GM20431 (cell line): ENCODE data around the gene RIPPLY3.
"Not testable (repeated sequence)": the region's sequence is repeated elsewhere in the genome, so short reads cannot be mapped to it uniquely, and the experiment has no call there.

Experiments
- in situ Hi-C: fragments of 300-500 bp; cut with MseI, MboI; formaldehyde crosslinking; loops from one replicate; pipeline ENCODE4 v1.15.0; 2020; ENCODE audit warnings: low sequenced_read_pairs; ENCODE audit not compliant: unreplicated experiment

Gene RIPPLY3

DNA sequence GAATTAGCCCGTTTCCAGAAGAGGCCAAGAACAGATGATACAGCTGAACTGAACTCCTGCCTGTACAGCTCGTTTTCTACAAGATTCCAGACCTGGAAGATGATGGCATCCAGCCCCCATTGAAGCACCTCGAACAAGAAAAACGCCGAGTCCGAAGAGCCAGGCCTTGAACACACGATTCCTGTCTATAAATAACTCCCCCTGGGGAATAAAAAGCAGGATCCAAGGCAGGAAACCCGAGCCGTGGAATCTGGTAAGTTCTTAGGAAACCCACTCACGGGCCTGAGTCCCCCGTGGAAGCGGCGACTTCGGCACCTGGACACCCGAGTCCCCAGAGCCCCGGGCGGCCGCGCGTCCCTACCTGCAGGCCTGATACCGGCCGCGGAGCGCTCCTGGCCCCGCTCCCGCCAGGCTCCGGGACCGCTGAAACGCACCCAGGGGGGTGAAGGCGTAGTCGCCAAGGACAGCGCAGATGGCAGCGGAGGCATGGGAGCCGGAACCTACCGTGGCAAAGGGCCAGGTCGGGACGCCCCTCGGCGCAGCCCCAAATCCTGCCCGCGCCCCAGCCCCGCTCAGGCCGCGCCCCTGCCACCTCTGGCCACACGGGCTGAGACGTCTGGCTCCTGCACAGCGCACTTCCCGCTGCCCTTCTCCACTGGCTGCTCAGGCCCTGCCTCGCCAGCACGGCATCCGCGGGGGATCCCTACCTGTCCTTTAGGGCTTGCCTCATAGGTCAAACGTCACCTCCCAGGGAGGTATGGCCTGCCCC, 26.0 kb upstream of the RIPPLY3 start:
- in situ Hi-C loops, result no loop called here

DNA sequence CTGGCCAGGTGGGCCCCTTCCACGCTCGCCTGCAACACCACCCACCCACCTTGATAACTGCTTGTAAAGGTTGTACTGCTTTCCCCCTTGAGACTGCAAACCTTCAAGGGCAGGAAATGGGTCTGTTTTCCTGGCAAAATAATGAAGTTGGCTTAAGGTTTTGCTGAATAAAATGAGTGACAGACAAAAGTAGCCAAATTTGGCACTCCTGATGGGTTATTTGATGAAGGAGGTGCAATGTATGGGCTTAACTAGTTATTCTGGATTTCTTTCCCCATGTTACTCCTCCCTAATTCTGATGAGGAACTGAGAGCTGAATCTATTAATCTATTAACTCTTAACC, 25.5 kb upstream of the RIPPLY3 start:
- in situ Hi-C loops, result no loop called here

DNA sequence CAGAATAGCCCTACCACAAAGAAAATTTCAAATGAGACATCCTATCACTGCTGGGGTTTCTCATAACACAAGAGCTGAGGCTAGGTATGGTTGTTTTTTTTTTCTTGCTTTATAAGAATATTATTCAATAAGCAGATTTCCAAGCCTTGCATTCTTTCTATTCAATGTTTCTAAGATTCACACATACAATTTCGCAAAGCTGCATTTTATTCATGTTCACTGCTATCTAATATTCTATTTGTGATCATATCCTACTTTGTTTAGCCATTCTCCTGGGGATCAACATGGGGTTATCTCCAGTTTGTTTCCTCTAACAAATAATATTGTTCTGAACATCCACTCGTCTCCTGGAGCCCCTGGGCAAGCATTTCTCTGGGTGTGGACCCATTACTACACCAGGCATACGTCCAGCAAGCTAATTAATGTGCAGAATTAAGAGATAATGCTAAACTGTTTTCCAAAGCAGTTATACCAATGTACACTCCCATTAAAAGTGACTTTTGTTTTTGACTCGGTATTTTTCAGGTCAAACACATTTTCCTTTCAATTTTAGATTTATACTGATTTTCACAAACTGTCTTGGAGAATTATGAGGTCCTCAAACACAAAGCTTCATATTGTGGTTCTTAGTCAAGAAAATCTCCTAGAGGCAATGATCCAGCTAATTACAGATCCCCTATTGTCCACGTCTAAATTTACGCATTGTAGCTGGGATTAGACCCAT, 24.4 kb upstream of the RIPPLY3 start:
- in situ Hi-C loops, result no loop called here

DNA sequence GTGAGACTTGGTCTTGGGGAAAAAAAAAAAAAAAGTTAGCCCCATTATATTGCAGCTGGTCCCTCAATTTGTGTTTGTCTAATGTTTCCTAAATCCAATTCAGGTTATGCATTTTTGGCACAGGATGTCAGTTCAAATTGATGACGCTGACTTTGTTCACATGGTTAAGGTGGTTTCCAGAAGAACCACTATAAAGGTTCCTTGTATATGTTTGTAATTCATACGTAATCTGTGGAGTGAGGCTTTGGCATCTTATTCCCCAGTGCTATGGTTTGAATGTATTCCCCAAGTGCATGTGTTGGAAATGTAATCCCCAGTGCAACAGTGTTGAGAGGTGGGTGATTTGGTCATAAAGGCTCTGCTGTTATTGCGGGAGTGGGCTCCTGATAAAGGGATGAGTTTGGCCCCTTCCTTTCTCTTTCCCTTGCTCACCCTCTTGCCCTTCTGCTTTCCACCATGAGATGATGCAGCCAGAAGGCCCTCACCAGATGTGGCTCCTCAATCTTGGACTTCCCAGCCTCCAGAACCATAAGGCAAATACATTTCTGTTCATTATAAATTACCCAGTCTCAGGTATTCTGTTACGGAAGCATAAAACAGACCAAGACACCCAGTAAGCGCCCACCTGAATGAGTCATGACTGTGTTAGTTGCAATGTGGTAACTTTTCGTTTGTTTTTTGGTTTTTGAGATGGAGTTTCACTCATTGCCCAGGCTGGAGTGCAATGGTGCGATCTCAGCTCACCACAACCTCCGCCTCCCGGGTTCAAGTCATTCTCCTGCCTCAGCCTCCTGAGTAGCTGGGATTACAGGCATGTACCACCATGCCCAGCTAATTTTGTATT, 20.5 kb upstream of the RIPPLY3 start:
- in situ Hi-C loops, result no loop called here

DNA sequence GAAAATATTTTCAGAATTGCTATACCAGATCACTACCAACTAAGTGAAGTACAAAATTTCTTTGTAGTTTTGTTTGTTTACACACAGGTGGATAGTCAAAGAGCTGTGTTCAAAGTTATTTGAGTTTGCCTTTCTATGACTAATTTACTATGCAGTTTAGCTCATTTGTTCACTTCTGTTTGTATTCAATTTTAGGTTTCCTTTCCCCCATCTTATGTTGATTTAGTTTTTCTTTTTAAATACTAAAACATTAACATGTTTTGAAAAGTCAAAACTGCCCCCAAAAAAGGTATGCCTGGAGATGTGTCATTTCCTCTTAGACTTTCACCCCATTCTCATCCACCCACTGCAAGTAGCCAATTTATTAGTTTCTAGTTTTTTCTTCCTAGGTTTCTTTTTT, 18.7 kb upstream of the RIPPLY3 start:
- in situ Hi-C loops, result no loop called here

DNA sequence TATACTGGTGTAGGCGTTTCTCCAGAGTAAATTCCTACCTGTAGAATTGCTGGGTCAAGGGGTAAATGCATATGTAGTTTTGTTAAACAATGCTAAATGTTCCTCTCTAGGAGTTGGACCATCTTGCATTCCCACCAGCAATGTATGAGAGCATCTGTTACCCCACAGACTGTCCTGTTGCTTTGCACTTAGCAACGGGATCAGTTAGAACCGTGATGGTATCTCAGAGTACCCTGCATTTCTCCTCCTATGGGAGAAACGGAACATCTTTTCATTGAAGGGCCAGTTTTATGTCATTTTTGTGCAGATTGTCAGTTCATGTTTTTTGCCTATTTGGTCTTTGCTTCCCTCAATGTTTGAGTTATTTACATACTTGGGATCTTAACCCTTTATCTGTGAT, 18.0 kb upstream of the RIPPLY3 start:
- in situ Hi-C loops, result no loop called here

DNA sequence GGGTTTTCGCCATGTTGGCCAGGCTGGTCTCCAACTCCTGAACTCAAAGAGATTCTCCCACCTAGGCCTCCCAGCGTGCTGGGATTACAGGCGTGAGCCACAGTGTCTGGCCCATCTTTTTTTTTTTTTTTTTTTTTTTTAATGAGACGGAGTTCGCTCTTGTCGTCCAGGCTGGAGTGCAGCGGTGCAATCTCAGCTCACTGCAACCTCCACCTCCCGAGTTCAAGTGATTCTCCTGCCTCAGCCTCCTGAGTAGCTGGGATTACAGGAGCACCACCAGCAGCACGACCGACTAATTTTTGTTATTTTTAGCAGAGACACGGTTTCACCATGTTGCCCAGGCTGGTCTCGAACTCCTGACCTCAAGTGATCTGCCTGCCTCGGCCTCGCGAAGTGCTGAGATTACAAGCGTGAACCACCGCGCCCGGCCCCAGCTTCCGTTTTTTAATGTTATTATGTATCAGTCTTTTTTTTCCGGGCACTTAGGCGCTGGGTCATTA, 17.3 kb upstream of the RIPPLY3 start:
- in situ Hi-C loops, result not testable (repeated sequence)

DNA sequence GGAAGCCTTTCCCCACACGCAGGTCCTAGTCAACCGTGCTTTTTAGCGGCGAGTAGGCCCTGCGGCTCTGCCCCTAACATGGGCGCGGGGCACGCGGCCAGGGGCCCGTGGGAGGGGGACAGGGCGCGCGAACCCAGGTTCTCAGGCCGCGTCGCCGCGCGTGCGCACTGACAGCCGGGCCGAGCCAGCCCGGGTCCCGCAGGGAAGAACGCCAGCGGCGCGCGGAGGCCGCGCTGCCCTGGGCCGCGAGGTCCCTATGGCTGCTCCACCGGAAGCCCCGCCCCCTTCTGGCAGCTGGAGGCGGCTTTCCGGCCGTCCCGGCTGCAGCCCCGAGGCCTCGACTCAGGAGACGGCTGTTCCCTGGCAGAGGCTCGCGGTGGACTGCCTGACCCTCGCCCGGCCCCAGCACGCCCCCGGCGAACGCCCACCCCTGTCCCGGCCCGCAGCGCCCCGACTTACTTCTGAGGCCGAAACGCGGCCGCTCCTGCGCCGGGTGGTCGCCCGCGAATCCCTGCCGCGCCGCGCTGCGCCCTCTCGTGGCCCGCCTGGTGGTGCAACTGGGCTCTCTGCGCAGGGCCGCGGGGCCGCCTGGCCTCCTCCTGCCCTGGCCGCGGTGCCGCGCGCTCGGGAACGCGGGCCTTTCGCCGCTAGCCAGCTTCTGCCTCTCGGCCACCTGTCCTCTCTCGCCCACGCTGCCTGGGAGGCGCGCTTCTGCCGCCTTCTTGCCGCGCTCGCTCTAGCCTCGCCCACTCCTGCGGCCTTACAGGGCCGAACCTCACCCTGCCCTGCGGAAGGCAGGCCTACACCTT, 16.6 kb upstream of the RIPPLY3 start:
- in situ Hi-C loops, result no loop called here

DNA sequence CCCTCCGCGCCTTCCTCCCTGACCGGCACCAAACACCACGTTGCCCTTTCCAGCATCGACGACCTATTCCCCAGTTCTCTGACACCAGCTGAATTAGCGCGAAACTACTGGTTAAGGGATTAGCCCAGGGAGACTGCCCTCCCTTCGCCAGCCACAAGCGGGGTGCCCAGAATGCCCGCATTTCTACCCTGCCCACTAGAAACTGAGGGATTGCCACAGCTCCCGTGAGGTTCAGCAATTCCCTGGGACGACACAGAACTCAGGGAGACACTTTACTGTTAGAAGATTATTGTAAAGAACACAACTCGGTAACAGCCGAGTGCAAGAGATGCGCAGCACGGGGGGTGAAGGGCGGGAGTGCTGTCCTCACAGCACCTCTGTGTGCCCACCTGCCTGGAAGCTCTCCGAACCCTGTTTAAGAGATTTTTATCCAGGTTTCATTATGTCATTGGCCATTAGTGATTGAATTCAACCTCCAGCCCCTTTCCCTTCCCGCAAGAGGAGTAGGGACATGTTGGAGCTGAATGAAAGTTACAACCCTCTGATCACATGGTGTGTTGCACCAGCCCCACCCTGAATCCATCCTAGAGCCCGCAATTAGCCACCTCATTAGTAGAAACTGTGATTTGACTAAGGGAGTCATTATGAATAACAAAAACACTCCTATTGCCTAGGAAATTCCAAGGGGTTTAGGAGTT, 15.8 kb upstream of the RIPPLY3 start:
- in situ Hi-C loops, result no loop called here

DNA sequence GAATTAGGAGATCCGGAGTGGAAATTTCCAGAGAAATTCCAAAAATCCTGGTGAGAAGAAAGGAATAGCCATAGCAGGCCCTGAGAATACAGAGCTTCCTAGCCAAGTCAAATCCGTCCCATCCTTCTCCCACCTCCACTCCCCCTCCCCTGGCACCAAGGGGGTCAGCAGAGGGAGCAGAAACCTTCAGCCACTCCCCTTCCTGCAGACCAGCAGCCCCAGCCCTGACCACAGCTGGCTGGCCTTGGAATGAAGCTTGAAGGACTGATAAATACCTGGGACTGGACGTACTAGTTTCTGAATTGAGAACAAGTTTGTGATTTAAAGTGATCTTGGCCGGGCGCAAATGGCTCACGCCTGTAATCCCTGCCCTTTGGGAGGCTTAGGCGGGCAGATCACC, 13.8 kb upstream of the RIPPLY3 start:
- in situ Hi-C loops, result no loop called here

DNA sequence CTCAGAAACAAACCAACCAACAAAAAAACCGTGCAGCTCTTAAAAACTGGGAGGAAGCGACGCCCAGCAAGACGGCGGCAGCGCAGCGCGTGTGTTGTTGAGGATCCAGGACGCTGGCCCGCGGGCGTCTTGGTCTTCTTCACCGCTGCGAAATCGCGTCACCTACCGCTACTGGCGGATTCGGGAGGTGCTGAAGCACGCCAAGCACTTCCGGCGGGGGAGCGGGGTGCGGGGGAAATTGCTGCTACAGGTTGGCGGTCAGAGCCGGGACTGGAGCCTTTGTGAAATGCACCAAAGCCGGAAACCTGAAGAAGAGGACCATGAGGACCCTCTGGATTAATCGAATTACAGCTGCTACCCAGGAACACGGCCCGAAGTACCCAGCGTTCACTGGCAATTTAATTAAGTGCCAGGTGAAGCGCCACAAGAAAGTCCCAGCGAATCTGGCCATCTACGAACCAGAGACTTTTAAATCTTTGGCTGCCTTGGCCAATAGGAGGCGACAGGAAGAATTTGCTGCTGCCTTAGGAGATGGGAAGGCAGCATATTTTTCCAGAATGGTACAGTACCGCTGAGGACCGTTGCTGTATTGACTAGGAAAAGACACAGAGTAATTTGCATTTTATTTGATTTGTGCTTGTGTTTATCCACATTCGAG, 11.9 kb upstream of the RIPPLY3 start:
- in situ Hi-C loops, result no loop called here

DNA sequence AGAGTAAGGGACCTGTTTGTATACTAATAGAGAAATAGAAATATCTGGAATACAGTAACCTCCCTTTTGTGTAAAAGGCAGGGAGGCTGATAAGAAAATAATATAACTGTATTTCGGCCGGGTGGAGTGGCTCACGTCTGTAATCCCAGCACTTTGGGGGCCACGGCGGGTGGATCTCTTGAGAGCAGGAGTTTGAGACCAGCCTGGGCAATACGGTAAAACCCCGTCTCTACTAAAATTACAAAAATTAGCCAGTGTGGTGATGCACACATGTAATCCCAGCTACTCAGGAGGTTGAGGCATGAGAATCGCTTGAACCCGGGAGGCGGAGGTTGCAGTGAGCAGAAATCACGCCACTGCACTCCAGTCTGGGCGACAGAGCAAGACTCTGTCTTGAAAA, 11.2 kb upstream of the RIPPLY3 start:
- in situ Hi-C loops, result not testable (repeated sequence)

DNA sequence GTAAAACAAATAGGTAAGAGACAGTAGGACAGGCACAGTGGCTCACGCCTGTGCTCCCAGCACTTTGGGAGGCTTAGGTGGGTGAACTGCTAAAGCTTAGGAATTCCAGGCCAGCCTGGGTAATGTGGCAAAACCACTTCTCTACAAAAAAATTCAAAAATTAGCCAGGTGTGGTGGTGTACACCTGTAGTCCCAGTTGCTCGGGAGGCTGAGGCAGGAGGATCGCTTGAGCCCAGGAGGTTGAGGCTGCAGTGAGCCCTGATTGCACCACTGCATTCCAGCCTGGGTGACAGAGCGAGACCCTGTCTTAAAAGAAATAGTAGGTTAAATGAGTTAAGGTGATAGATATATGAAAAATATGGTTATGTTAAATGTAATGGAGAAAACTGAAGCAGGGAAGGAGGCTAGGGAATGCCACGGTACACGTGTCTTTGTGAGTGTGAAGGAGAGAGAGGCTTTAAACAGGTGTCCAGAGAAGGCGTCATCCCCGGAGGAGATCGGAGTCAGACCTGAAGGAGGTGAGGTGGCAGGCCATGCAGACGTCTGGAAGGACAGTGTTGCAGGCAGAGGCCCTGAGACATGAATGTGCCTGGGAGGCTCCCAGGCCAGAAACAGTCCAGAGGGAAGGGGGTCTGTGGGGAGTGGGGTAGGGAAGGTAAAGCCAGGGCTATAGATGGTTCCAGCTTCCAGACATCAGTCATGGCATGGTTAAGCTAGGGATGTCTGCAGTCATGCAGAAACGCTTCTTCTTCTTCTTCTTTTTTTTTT, 7.2 kb upstream of the RIPPLY3 start:
- in situ Hi-C loops, result no loop called here

DNA sequence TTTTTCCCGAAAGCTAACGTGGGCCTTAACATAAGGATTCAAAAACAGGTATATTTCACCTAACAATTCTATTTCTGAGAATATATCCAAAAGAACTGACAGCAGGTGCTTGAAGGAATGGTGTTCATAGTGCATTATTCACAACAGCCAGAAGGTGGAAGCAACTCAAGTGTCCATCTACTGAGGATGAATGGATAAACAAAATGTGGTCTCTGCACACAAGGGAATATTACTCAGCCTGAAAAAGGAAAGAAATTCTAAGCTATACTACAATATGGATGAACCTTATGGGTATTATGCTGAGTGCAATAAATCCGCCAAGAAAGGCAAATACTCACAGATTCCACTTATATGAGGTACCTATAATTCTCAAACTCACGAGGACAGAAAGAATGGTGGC, 6.1 kb upstream of the RIPPLY3 start:
- in situ Hi-C loops, result no loop called here

DNA sequence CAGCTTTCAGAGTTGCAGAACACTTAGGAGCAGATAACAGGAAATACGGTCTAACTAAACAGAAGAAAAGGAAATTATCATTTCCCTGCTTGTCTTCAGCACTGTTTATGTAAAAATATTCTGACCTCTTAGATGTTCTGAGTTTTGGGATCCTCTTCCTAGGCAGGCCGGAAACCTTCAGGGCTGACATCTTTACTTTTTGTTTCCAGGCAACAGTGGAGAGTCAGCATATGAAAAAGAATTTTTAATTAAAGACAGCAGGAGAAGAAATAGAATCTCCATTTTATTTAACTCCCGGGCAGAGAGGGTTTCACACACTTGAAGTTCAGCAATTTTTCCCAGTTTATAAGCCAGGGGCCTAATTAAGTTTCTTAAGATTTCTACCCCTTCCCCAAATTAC, 5.1 kb upstream of the RIPPLY3 start:
- in situ Hi-C loops, result no loop called here

DNA sequence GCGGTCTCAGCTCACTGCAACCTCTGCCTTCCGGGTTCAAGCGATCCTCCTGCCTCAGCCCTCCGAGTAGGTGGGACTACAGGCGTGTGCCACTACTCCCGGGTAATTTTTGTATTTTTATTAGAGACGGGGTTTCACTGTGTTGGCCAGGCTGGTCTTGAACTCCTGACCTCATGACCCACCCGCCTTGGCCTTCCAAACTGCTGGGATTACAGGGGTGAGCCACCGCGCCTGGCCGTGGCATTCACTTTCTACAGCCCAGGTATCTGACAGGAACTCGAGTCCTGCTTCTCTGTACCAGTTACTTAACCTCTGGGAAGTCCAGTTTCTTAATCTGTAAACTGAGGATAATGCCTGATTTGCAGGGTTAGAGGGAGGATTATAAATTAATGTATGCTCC, 3.7 kb upstream of the RIPPLY3 start:
- in situ Hi-C loops, result not testable (repeated sequence)

DNA sequence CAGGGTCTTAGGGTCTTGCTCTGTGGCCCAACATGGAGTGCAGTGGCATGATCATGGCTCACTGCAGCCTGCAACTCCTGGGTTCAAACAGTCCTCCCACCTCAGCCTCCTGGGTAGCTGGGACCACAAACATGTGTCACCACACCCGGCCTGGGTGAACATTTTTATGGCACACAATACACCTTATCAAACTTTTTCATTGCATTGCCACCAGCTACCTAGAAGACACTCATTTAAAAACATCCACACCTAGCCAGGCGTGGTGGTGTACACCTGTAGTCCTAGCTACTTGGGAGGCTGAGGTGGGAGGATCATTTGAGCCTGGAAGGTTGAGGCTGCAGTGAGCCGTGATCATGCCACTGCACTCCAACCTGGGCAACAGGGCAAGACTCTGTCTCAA, 2.6 kb upstream of the RIPPLY3 start:
- in situ Hi-C loops, result not testable (repeated sequence)
